IPS DF 6.9 (cell line): Measurements from ENCODE around the gene MCEMP1.

ENCODE experiments used
- DNase-seq: peaks from one replicate; pipeline ENCODE4 v3.0.0-alpha.2; 2013; ENCODE audit warnings: low read depth, low spot score
- H3K27ac ChIP-seq: one replicate; pipeline ENCODE4 v1.5.1; 2013; ENCODE audit warnings: low read length, control low read depth
- H3K27me3 ChIP-seq: 2 replicates; pipeline ENCODE4 v1.6.1; 2013; ENCODE audit warnings: mild to moderate bottlenecking, low read length; ENCODE audit not compliant: control insufficient read depth, insufficient read depth
- H3K36me3 ChIP-seq: 2 replicates; pipeline ENCODE4 v1.6.1; 2013; ENCODE audit warnings: low read length; ENCODE audit not compliant: control insufficient read depth, insufficient read depth
- H3K4me1 ChIP-seq: 2 replicates; pipeline ENCODE4 v1.6.1; 2013; ENCODE audit warnings: low read length; ENCODE audit not compliant: control insufficient read depth, insufficient read depth
- H3K4me3 ChIP-seq: 2 replicates; pipeline ENCODE4 v1.5.1; 2013; ENCODE audit warnings: mild to moderate bottlenecking, low read length
- H3K9me3 ChIP-seq: 2 replicates; pipeline ENCODE4 v1.6.1; 2013; ENCODE audit warnings: low read length, inconsistent platforms; ENCODE audit not compliant: control insufficient read depth, insufficient read depth
- WGBS: extraction: QIAGEN DNeasy Blood & Tissue Kit; methylation state at CpG from one replicate; pipeline ENCODE4 v1.1.7; 2013; ENCODE audit warnings: mixed read lengths, missing lambda C conversion rate; ENCODE audit not compliant: insufficient read length, insufficient coverage; 5-methylcytosine and 5-hydroxymethylcytosine counted together

The MCEMP1 gene, protein sequence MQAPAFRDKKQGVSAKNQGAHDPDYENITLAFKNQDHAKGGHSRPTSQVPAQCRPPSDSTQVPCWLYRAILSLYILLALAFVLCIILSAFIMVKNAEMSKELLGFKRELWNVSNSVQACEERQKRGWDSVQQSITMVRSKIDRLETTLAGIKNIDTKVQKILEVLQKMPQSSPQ

DNA sequence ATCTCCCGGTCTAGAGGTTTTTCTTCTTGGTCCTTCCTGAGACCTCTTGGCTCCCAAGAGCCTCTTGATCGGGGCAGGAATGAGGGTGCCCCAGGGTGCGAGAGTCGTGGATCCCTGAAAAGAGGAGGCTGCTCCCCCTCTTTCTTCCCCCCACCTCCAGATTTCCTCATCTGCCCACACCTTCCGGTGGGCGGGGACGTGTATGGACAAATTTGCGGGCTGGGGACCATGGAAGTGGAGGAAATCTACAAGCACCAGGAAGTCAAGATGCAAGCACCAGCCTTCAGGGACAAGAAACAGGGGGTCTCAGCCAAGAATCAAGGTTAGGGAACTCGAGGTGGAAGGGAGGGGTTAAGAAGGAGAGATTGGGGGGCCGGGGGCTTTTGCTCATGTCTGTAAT lies at the start of gene MCEMP1:
TSS of gene MCEMP1 (plus strand) at position 237 of the 400 bp plus-strand sequence. CDS start at position 268, 31 bp downstream.
- H3K4me1 ChIP-seq: peaks cover 2% of the 10 kb centered on the region

DNA sequence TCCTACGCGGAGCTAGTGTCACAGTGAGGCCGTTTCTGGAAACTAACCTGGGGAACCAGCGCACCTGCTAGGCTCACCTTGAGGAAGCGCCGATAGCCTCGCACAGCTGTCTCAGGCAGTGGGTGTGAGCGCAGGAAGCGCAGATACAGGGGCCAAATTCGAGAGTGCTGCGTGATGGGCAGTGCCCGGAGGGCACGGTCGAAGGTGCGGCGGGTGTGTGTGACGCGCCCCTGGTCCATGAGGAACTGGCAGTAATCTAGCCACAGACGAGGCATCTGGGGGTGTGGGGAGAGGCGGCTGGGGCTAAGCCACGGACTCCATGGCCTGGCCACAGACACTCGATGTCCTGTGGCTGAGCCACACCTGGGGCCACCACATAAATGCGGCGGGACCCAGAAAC lies 49.7 kb upstream of the MCEMP1 start:
- no CpG with 5 or more reads among the region's 24 CpGs for WGBS
- DNase-seq: no peak
- Histone ChIP-seq H3K36me3 (peaks cover 29% of the 10 kb centered on the region), H3K27me3 (no peaks in the 10 kb centered on the region), H3K4me3 (no peak overlapping the region), H3K27ac (no peak overlapping the region), H3K4me1 (no peaks in the 10 kb centered on the region), H3K9me3 (no peaks in the 10 kb centered on the region)

More for the DNA sequence above, at the start of gene MCEMP1:
- Histone ChIP-seq H3K27me3 (no peaks in the 10 kb centered on the region), H3K36me3 (no peaks in the 10 kb centered on the region), H3K9me3 (no peaks in the 10 kb centered on the region), H3K27ac (no peak within 1 kb of the TSS), H3K4me3 (no peak within 1 kb of the TSS)
- no peak for DNase-seq
- WGBS: no CpG with 5 or more reads among the region's 10 CpGs

DNA sequence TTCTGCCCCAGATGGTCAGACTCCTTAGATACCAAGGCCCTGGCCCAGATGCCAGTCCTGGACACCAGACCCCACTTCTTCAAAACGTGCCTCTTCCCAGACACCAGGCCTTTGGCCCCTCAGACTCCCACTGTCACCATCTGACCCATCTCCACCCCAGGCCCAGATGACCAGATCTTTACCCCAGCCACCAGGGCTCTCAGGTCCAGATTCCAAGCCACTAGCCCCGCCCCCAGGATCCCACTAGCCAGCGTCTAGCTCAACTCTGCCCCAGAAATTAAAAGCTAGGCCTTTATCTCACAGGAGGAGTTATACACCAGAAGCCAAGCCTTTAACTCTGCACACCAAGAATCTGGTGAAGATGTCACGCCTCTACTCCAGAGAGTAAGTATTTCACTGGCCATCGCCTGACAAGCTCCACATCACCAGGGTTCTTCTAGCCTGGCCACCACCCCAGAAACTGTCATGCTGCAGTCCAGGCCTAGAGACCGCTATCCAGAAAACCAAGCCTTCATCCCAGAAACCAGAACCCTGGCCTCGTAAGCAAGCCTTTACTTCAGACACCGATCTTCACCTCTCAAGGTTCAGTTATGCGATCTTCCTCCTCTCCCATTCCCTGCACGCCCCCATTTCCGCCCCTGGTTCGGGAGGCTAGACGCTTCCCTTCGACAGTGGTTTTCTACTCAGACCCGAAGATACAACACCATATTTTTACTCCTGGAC lies 48.1 kb upstream of the MCEMP1 start:
- no CpG with 5 or more reads among the region's 15 CpGs for WGBS
- H3K27me3 ChIP-seq: no peaks in the 10 kb centered on the region; the same call in 1 of the 2 replicates
- no peak for DNase-seq
- H3K36me3 ChIP-seq: peaks cover 18% of the 10 kb centered on the region; the same call in 1 of the 2 replicates
- H3K4me3 ChIP-seq: peak overlapping the region; percentile 89
- no peaks in the 10 kb centered on the region; the same call in 1 of the 2 replicates for H3K4me1 ChIP-seq
- H3K9me3 ChIP-seq: no peaks in the 10 kb centered on the region
- no peak overlapping the region for H3K27ac ChIP-seq

DNA sequence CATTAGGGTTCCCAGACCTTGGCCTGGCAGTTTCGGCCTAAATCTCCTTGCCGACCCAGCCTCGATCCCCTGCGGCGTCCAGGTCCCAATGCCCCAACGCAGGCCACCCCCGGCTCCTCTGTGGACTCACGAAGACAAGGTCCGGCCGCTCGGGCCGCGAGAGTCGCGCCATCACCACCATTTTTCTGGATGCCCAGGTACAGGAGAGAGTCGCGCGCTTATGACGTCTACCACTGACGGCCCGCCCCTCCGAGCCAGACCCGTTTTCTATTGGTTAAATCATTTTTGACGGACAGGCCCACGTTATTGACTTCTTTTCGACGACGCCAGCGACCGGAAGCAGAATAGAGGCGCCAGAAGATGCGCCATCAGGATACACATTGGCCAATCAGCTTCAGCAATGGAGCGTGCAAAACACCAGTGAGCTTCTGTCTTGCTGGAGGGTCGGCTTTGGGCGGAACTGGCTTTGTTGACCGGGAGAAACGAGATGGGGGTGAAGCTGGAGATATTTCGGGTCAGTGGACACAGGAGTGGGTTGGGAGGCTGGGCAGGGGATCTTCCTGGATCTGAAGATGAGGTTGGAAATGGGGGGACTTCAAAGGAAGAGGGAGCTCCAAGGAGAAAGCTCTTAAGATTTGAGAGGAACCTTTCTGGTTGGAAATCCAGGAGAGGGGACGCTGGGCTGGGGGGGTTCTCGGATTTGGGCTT lies 47.4 kb upstream of the MCEMP1 start, which contains the start of the genes PET100 and XAB2:
TSS of gene PET100 (plus strand) at position 447 of the 708 bp plus-strand sequence. CDS start at position 488, 41 bp downstream.
TSS of gene XAB2 (minus strand) at position 199 of the 708 bp plus-strand sequence. CDS start at position 181, 18 bp downstream.
- no peak within 1 kb of the TSS for H3K27ac ChIP-seq

DNA sequence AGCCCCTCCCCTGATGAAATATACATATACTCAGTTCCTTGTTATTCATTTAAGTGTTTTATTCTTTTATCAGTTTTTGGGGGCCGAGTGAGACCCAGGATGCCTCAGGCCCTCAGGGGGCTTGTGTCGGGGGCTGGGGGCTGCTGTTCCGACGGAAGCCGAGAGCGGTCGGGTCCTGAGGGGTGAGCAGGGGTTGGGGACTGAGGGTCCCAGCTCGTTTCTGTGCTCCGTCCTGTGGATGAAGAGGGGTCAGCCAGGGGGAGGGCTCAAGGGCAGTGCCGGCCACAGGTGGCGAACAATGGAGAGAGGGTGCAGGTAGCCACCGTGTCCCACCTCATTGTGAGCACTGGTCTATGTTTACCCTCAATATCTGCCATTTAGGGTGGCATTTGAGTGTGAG lies 45.3 kb upstream of the MCEMP1 start:
- no peaks in the 10 kb centered on the region for H3K9me3 ChIP-seq
- H3K4me3 ChIP-seq: no peak overlapping the region
- DNase-seq: no peak
- no CpG with 5 or more reads among the region's 12 CpGs for WGBS
- no peaks in the 10 kb centered on the region; the same call in none of the 2 replicates for H3K27me3 ChIP-seq
- H3K4me1 ChIP-seq: peaks cover under 1% of the 10 kb centered on the region
- H3K36me3 ChIP-seq: peaks cover 3% of the 10 kb centered on the region; the same call in 1 of the 2 replicates
- H3K27ac ChIP-seq: no peak overlapping the region

More for the DNA sequence above, 47.4 kb upstream of the MCEMP1 start, which contains the start of the genes PET100 and XAB2:
- Histone ChIP-seq H3K36me3 (peaks cover 13% of the 10 kb centered on the region; the same call in 1 of the 2 replicates), H3K9me3 (no peaks in the 10 kb centered on the region), H3K4me3 (peak within 1 kb of the TSS; percentile 89), H3K4me1 (no peaks in the 10 kb centered on the region; the same call in 1 of the 2 replicates), H3K27me3 (no peaks in the 10 kb centered on the region; the same call in 1 of the 2 replicates)
- peak; percentile 95 for DNase-seq
- WGBS: no CpG with 5 or more reads among the region's 40 CpGs

DNA sequence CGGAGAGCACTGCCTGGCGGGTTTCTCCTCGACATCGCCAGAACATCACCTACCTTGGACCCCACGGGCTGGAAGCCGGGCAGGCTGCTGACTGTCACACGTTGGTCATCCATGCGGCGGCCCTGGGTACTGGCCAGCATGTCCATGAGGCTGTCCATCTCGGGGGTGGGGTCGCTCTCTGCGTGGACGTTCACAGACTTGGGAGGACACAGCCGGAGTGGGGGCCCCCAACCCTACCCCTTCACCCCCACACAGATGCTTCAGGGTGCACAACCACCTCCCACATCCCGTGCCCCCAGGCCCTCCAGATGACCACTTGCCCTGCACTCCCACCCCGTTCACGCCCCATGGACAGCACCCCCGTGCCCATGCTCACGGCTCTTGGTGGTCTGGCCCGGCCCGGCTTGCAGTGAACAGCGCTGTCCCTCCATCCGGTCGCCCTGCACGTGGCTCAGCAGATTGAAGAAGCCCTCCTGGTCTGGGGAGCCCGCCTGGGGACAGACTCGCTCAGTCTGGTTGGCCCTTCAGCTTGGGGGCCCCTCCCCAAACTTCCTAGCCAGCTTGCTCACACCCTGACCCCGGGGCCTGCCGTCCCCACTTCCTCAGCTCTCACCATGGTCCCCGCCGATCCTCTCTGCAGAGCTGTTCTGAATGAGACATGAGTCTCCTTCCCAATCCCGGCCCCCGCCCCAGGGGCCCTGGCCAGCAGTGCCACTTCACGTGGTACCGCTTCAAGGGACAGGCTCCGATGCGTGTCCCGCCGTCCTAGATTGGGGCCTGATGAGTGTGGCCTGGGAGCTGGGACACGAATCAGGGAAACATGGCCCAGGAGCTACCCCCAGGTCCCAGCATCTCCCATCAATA lies 44.3 kb upstream of the MCEMP1 start:
- DNase-seq: no peak
- H3K4me3 ChIP-seq: no peak overlapping the region
- WGBS: no CpG with 5 or more reads among the region's 40 CpGs

DNA sequence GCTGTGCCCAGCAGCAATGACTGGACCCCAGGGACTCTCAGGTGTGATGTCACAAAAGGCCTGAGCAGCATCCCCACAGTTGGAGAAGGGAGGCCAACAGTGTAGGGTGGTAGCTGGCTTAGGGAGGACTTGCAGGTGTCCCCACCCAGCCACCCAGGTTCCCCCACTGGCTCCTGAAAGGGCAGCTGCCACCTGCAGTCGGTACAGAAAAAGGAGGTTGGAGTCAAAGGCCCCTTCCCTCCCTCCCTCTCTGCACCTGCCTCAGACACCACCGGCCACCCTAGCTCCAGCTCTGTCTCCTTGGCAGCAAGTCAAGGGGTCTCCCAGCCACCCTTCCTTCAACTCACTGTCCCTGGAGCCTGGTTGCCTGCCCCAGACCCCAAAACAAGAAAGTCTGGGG lies 43.2 kb upstream of the MCEMP1 start, which contains the start of gene PCP2:
TSS of gene PCP2 (minus strand) at position 22 of the 400 bp plus-strand sequence. CDS start 262 bp downstream, outside the sequence.
- H3K4me3 ChIP-seq: no peak within 1 kb of the TSS
- H3K4me1 ChIP-seq: peaks cover 2% of the 10 kb centered on the region
- WGBS: no CpG with 5 or more reads among the region's 2 CpGs
- peaks cover 3% of the 10 kb centered on the region; the same call in 1 of the 2 replicates for H3K36me3 ChIP-seq
- H3K27ac ChIP-seq: no peak within 1 kb of the TSS
- no peak for DNase-seq
- no peaks in the 10 kb centered on the region; the same call in none of the 2 replicates for H3K27me3 ChIP-seq
- H3K9me3 ChIP-seq: no peaks in the 10 kb centered on the region

More for the DNA sequence above, 44.3 kb upstream of the MCEMP1 start:
- Histone ChIP-seq H3K27me3 (no peaks in the 10 kb centered on the region; the same call in none of the 2 replicates), H3K27ac (no peak overlapping the region), H3K9me3 (no peaks in the 10 kb centered on the region), H3K36me3 (peaks cover 3% of the 10 kb centered on the region; the same call in 1 of the 2 replicates), H3K4me1 (peaks cover 2% of the 10 kb centered on the region)

DNA sequence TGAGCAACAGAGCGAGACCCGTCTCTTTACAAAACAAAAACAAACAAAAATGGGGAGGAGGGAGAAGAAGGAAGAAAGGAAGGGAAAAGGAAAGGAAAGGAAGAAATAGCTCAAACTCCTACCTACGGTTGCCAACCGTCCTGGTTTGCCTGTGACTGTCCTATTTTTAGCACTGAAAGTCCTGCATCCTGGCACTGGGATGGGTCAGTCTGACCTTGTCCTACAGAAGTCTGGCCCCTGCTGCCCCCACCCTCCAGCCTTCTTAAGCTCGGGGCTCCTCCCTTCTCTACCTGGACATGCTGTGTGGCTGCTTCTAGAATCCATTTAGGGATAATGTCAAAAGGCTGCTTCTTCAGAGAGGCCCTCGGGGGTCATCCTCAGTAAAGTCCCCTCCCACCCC lies 41.2 kb upstream of the MCEMP1 start:
- peaks cover 3% of the 10 kb centered on the region; the same call in 1 of the 2 replicates for H3K36me3 ChIP-seq
- no CpG with 5 or more reads among the region's 6 CpGs for WGBS
- no peaks in the 10 kb centered on the region for H3K9me3 ChIP-seq

DNA sequence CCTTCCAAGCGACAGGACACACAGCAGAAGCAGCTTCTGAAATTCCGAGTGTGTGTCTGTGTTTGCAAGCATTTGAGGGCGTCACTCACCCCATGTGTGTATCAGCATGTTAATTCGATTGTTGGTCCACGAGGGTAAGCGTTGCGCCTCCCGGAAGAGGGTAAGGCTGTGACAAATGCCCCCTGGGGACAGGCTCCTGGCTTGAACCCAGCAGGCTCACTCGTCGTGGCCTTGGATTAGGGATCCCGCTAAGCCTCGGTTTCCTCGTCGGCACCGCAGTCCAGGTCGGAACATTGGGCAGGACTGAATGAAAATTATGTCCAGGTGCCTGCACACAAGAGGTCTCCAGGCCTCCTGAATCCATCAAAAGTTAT lies 40.6 kb upstream of the MCEMP1 start:
- no peak overlapping the region for H3K4me3 ChIP-seq
- H3K27ac ChIP-seq: no peak overlapping the region
- DNase-seq: no peak
- no CpG with 5 or more reads among the region's 16 CpGs for WGBS
- peaks cover 2% of the 10 kb centered on the region for H3K4me1 ChIP-seq
- H3K27me3 ChIP-seq: no peaks in the 10 kb centered on the region; the same call in none of the 2 replicates
- H3K9me3 ChIP-seq: no peaks in the 10 kb centered on the region
- H3K36me3 ChIP-seq: peaks cover 3% of the 10 kb centered on the region; the same call in 1 of the 2 replicates

More for the DNA sequence above, 41.2 kb upstream of the MCEMP1 start:
- Histone ChIP-seq H3K4me1 (peaks cover 2% of the 10 kb centered on the region), H3K4me3 (no peak overlapping the region), H3K27me3 (no peaks in the 10 kb centered on the region; the same call in none of the 2 replicates), H3K27ac (no peak overlapping the region)
- no peak for DNase-seq
